ENCODE measurements around the gene DRC1.

The DRC1 gene

DNA sequence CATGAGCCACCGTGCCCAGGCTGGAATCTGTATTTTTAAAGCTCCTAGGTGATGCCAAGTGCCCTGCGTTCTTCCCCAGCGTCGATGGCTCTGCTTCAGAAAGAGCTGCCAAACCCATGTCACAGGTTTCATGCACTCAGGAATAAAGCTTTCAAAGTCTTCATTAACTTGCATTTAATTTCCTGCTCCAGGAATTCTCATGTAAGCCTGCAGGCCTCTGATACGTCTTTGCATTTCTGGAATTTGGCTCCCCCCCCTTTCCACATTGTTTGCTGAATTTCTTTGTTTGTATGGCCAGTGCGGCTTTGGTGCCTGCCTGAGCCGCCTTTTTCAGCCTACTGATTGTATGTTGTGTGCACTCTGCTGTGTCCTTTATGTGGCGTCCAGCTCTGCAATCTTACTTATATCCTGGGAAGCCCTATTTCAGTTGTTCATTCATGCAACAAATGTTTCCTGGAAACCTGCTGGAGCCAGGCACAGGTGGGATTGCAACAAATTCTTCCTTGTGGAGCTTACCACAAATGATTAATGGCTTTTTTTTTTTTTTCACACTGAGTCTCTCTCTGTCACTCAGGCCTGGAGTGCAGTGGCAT is 94.1 kb downstream of the DRC1 start:
- DNase-seq = no peak

DNA sequence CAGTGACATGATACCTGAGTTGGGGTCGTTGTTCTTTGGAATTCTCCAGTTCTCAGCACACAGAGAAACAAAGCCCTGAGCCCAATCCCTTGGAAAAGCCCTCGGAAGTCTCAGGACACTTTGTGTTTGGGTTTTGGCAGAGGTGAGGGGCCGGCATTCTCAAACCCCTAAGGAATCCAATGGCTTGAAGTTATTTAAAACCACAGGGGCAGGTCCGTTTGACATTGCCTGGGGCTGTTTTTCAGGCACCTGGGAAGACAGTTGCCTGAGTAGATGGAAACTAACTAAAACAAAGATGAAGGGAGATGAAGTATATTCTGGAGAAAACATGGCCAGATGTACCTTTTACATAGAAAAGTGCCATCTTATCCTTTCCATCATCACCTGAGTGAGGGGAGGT is 98.7 kb downstream of the DRC1 start:
- DNase-seq = no peak

DNA sequence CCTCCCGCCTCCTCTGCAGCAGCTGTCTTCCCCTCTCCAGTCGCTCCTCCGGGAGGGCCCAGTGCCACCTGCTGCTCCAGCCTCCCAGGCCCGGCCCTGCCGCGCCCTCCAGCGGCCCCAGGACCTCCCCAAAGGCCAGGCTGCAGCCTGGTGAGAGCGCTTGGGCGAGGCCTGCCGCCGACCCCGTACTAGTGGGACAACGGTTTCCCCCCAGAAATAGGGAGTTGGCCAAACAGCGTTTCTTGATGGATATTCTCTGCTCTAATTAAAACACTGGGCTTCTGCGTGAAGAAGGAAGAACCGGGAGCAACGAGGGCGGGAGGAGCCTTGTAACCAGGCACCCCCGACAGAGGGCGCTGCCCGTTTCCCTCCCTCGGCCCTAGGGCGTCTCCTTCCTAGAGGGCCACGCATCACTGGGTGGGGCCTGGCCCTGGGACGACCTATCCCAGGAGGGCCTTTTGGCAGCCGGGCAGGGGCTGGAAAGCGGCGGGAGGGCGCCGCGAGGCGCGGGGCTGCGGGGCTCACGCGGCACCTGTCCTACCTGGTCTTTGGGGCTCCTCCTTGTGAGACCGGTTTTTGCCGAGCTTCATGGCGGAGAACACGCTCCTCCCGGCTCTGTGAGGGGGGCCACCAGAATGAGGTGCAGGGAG is 101.6 kb downstream of the DRC1 start:
- DNase-seq = peak; percentile 91

DNA sequence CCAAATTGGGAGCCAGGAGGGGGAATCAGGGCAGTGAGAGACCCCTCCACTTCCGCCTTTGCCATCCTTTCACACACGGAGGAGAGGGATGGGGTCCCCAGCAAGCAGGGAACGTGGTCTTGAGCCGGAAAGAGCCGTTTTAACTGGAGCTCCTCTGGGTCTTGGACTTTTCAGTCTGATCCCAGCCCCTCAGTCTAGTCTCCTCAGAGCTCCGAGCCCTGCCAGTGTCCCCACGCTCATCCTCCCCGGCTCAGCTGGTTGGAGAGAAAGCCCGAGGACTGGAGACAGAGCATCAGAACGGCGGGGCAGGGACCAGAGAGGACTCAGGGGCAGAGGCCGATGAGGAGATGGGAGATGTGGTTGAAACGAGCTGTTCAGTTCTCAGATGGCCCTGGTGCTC is 102.3 kb downstream of the DRC1 start:
- no peak for DNase-seq

DNA sequence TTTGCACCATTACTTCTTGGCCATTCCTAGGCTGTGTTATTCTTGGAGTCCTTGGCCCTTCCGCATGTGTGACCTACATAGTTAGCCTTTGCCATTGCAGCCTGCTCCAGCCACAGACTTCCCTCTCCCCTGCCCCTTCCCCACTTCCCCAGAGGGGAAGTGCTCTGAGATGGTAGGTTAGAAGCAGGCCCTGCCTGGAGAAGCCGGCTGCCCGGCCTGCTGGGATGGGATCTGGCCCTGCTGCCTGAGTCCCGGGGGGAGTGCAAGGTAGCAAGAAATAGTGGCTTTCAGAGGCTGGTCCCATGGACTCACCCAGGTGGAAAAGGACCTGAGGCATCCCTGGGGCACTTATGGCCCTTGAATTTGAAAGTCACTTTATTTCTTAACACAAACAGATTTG is 104.6 kb downstream of the DRC1 start:
- no peak for DNase-seq

Data from activated CD4-positive, alpha-beta T cell treated with anti-CD3 and anti-CD28 coated beads, Interleukin-2, Interleukin-6, amounts not matched to agents 100 ng/mL and 50 ng/mL, durations not matched to agents 16 hours and 8 hours (primary cell).